Loucy (cell line): ENCODE measurements around the gene NDE1.

Experiments used
- EZH2phosphoT487 ChIP-seq: fragments of 200-600 bp; IDR thresholded peaks from 2 replicates; pipeline ENCODE4 v1.6.1; 2018; ENCODE audit warnings: antibody characterized with exemption, mild to moderate bottlenecking, moderate library complexity, borderline replicate concordance
- TF ChIP-seq, protein P1 (sequence below): fragments of 200-600 bp; sonication (generic); conservative IDR thresholded peaks from 2 replicates; pipeline ENCODE4 v1.5.1; 2014; ENCODE audit warnings: mild to moderate bottlenecking, antibody characterized with exemption, low read length

- TF ChIP-seq, protein P1, sequence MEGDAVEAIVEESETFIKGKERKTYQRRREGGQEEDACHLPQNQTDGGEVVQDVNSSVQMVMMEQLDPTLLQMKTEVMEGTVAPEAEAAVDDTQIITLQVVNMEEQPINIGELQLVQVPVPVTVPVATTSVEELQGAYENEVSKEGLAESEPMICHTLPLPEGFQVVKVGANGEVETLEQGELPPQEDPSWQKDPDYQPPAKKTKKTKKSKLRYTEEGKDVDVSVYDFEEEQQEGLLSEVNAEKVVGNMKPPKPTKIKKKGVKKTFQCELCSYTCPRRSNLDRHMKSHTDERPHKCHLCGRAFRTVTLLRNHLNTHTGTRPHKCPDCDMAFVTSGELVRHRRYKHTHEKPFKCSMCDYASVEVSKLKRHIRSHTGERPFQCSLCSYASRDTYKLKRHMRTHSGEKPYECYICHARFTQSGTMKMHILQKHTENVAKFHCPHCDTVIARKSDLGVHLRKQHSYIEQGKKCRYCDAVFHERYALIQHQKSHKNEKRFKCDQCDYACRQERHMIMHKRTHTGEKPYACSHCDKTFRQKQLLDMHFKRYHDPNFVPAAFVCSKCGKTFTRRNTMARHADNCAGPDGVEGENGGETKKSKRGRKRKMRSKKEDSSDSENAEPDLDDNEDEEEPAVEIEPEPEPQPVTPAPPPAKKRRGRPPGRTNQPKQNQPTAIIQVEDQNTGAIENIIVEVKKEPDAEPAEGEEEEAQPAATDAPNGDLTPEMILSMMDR = no peak
- no peak for TF ChIP-seq EZH2phosphoT487
Observed at GRCh38 chr16:15635926-15636325, 14.1 kb upstream of the NDE1 start.
